GM19035 (cell line): Measurements from ENCODE around the gene PEX13.
"Not testable (repeated sequence)": the region's sequence is repeated elsewhere in the genome, so short reads cannot be mapped to it uniquely, and the experiment has no call there.

Experiments
- ATAC-seq: cut with Tn5 transposase; IDR thresholded peaks from one replicate; pipeline ENCODE4 v1.9.1; 2021; ENCODE audit not compliant: unreplicated experiment

Gene PEX13, protein sequence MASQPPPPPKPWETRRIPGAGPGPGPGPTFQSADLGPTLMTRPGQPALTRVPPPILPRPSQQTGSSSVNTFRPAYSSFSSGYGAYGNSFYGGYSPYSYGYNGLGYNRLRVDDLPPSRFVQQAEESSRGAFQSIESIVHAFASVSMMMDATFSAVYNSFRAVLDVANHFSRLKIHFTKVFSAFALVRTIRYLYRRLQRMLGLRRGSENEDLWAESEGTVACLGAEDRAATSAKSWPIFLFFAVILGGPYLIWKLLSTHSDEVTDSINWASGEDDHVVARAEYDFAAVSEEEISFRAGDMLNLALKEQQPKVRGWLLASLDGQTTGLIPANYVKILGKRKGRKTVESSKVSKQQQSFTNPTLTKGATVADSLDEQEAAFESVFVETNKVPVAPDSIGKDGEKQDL

DNA sequence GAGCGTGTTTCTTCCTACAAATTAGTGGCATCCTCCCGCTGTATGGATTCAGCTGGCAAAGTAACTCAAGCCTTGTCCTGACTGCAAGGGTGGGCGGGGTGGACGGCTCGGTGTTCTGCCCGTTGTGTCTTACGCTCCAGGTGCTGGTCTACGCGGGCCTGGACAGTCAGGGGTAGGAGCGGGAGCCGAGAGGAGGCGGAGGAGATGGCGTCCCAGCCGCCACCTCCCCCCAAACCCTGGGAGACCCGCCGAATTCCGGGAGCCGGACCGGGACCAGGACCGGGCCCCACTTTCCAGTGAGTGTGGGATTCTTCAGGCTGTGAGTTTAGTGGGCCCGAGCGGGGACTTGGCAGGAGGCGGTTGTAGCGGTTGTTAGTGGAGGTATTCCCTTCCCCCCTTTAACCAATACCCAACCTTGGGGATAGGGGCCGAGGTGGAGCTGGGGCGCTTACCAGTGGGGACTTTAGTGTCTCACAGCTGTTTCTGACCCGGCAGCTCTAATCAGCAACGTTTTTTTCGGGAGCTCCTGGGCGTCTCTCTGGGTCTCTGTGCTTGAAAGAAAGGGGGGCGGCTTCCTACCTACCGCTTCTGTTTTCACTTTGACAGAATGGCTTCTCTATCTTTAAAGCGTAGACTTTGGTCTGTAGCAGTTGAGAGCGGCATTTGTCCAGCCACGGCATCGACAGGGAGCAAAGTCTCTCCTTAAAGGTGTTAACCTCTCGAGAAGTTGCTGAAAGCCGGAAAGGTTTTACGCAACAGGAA lies at the start of gene PEX13, which contains the start of gene PUS10:
Gene PEX13, plus strand, starts transcription at position 165 of the 762 bp plus-strand sequence. Its CDS starts 40 bp downstream, at position 205.
Gene PUS10, minus strand, starts transcription at position 700 of the 762 bp plus-strand sequence. CDS start 6,365 bp downstream, outside the sequence.
- peak; percentile 85 for ATAC-seq

DNA sequence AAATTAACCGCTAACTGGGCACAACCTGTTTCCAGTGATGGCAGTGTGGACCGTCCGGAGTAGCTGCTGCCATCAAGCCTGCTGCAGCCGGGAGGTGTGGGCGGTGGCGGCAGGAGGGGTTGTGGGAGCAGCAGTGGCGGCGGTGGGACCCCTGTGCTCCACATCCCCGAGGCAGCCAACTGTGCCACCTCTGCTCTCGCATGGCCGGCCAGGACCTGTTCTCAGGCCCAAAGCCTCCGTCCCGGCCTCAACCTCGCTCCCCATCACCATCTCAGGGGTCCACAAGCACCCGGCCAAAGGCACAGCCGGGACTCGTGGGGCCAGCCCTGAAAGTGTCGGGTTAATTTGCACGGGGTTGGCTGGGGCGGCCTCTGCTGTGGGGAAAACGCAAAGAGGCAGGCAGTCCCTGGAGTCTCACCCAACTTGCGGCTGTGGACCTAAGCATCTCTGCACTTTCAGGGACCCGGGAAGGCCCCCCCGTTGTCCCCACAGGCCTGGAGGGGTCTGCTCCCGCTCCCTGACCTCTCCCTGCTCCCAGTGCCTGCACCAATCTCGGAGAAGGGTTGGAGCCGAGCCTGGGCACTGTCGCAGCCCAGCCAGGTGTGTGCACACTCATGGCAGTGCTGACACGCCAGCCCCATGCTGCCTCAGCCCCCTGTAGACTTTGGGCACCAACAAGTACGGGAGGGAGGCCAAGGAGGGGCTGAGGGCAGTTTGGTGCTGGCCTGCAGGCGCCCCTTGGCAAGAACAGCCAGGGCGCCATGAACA lies 44.4 kb upstream of the PEX13 start:
- no peak for ATAC-seq

DNA sequence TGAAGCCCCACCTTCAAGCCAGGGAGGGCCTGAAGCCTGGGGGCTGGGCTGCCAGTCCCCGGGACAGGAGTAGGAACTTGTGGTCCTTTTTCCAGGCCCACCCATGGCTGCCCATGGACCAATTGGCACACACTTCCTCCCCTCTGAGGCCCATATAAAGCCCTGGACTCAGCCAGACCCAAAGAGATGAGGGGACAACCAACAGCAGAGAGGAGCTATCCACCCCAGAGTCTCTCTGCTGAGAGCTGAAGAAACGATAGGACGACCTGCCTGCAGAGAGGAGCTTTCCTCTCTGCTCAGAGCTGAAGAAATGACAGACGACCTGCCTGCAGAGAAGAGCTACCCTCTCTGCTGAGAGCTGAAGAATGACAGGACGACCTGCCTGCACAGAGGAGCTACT lies 43.8 kb upstream of the PEX13 start:
- no peak for ATAC-seq

DNA sequence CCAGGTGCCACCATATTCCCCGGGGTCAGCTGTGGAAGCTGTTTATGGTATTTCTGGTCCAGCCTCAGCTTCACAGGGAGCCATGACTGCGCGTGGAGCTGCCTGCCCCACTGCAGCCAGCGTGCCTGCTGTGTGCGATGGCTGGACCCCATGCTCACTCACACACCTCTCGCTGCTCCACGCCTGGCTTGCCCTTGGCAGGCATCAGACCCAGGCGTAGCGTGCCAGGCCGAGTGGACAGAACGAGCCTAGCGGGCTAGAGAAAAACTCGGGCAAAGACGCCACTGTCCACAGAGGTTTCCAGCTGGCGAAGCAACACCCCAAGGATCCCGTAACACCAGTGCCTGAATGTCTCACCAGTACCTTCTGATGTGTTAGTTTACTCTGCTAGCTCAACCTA lies 42.9 kb upstream of the PEX13 start:
- ATAC-seq: no peak

DNA sequence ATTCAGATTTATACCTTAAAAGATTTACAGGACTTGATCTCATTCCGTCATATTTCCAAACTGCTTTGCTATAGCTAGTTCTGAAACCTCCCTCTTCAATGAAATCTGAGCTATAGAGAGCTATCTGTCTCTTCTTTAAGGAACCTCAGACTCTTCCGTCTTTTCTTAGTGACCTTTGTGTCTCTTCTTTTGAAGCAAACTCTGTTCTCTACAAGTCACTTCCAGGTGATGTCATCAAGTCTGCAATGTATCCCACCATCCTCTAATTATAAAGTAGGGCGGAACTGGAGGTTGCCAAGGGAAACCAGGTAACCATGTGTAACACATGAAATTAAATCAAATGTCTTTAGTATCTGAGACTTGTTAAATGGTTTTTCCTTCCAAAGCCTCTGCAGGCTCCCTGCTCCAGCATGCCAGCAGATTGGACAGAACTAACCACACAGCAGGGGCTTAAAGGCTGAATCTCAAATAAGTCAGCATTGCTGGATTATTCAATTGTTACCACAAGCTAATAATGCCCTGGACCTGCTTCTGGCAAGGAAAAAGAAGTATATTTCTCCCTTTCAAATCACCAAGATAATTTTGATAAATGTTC lies 41.2 kb upstream of the PEX13 start:
- no peak for ATAC-seq

DNA sequence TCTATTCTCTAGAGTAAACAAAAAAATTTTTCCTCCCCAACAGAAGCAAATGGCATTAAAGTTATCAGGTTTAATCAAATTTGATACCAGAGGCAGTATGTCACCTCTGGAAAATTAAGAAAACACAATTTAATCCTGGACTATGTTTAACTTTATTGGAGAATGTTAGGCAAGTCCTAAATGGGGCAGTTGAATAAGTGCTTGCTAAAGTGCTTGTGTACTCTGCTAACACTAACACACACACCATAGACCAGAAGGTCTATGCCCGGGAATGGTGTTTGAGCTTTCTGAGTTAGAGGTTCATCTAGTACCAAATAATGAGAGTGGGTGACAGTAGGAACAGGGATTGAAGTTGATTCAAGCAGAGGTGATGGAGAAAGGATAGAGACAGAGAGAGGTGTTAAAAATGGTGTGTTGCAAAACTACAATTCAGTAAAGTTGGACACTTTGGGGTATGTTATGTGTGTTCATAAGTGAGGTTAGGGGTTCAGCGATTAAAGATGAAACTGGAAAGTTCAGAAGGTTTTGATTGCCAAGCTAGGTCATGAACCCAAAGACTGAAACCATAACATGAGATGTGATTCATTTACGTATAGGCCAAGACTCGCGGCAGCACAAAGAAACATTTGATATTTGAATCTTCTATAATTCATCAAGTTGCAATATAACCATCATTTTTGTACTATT lies 40.5 kb upstream of the PEX13 start:
- peak; percentile 35 for ATAC-seq

DNA sequence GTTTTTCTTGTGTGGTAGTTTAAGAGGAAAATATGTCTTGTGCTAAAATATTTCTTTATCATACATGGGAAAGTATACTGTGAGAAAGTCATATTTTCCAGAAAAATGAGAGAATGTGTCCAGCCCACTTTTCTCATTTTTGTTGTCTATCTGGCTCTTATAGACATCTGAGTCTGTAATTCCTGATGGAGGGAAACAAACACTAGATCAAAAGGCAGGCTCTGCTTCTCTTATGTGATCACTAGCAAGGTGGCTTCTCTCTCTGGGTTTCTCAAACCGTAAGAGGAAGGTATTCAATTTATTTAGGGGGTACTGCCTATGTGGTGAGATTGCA lies 40.0 kb upstream of the PEX13 start:
- ATAC-seq: no peak

DNA sequence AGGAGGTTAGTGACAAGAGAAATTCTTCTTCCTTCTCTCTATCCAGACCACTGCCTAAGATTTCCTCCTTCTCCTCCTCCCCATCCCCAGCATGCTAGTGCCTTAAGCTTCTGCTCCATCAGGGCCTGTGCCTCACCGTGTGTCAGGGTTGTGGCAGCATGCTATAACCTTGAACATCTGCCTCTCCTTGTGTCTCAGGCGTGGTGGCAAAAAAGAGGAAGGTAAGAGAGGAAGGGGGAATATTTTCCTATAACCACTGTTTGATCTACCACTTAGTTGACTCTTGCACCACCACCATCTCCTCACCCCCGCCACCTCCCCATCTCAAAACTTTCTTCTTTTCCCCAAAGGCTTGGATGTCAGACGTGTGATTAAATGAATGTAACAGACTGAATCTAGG lies 38.3 kb upstream of the PEX13 start:
- ATAC-seq: no peak

DNA sequence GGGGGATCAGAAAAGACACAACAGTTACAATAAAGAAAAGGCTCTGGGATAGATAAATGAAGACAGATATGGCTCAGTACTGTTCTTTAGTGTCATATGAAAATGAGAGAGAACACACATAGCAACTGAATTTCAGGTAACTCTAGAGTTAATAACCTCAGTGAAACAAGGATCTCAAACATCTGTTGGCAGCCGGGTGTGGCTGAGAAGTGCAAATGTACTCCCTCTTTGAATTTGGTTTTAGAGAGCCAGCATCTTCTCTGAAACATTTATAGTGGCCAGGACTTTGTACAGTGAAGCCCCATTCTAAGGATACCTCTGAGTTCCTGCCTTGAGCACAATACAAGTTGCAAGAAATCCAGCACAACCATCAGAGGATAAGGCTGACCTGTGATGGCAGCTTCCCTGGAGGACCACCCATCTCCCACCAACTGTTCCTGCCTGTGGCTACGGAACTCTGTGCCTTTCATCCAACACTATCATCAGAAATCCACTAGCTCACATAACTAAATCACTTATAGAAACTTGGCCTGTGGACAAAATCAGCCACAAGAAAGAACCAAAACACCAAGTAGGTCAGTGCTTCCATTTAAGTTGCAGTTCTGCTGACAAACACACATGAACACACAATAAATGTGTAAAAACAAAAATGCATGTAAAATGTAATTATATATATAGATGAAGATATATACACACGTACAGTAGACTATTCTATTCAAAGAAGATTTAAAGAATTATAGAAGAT lies 37.3 kb upstream of the PEX13 start:
- ATAC-seq: no peak

DNA sequence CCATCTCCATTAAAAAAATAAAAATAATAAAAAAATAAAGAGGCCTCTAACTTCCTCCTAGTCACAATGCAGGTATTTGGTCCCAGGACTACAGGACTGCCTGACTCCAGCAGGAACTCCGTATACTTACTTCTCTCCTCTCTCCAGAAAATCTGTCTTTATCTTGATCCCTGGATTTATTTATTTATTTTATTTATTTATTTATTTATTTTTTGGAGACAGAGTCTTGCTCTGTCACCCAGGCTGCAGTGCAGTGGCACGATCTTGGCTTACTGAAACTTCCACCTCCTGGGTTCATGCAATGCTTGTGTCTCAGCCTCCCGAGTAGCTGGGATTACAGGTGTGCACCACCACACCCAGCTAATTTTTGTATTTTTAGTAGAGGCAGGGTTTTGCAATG lies 35.5 kb upstream of the PEX13 start:
- not testable (repeated sequence) for ATAC-seq

DNA sequence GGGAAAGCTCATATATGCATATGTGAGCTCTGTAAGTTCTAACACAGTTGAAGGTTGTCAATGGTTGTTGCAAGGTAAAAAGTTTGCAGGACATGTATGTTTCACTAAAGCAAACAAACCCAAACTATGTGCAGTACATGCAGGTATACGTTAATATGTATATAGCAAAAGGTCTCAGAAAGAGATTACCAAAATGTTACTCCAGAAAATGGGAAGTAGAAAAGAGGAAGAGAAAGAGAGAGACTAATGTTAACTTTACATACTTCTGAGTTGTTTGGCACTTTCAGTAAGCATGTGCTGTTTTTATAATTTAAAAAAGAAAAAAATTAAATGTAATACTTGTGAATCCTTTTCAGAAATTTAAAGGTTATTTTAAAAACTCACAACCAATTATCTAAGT lies 32.8 kb upstream of the PEX13 start:
- ATAC-seq: no peak

DNA sequence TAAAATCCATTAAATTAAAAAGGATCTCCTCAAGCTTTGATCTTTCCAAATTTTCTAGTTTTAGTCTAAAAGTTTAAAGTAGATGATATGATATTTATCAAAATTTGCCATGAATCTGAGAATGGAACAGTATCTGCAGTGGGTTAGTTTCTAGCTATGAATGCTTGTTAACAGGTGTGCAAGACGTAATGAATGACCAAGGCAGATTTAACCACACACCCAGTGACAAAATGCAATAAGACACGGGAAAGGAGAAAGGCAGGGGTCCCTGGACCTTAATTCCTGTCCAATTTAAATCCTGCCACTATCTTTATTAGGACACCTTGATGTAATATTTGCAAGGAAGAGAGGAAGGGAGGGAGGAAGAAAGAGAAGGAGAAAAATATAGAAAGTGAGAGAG lies 30.5 kb upstream of the PEX13 start:
- ATAC-seq: no peak

DNA sequence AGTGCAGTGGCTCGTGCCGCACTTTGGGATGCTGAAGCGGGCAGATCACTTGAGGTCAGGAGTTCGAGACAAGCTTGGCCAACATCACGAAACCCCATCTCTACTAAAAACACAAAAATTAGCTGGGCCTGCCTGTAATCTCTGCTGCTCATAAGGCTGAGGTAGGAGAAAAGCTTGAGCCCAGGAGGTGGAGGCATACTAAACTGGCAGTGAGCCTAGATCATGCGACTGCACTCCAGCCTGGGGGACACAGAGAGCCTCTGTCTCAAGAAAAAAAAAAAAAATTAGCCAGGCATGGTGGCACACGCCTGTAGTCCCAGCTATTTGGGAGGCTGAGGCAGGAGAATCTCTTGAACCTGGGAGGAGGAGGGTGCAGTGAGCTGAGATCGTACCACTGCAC lies 29.9 kb upstream of the PEX13 start:
- not testable (repeated sequence) for ATAC-seq

DNA sequence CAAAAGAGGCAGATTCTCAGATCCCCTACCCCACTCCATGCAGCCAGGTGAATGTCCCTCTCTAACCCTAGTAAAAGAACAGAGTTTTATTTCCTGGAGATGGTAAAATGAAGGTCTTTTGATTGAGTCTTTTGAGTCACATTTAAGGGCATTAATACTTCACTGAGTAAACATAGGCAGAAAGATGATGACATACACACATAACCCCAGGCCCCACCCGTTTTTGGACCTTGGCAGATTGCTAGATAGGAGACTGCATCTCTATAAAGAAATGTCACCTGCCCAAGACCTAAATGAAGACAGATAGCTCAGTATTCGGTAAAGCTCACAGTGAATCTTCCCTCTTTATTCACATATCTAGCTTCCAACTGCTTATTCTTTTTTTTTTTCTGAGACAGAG lies 28.3 kb upstream of the PEX13 start:
- no peak for ATAC-seq

DNA sequence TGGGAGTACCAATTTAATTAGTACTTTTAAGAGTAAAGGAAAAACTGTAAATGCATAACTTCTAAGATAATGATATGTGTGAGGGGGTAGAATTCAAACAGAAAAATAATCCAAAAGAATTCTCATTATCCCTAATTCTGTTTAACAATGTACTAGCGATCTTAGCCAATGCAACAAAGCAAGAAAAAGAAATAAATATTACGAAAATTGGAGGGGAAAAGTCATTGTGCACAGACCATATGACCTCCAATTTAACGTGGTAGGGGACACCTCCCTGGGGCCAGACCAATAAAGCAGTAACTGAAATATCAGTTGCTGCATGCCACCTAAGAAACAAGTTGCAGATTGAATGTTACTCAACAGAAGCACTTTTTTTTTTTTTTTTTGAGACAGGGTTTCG lies 25.9 kb upstream of the PEX13 start:
- ATAC-seq: no peak

DNA sequence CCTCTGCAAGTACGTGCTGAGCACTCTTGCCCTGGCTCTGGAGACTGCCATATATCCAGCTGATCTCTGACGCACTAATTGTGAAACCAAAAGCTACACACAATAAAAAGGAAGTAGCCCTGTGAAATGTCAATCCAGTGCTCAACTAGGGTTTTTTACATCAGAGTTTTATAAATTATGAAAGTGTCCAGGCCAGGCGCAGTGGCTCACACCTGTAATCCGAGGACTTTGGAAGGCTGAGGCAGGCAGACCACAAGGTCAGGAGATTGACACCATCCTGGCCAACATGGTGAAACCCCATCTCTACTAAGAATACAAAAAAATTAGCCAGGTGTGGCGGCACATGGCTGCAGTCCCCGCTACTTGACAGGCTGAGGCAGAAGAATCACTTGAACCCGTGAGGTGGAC lies 24.5 kb upstream of the PEX13 start:
- ATAC-seq: peak; percentile 99

DNA sequence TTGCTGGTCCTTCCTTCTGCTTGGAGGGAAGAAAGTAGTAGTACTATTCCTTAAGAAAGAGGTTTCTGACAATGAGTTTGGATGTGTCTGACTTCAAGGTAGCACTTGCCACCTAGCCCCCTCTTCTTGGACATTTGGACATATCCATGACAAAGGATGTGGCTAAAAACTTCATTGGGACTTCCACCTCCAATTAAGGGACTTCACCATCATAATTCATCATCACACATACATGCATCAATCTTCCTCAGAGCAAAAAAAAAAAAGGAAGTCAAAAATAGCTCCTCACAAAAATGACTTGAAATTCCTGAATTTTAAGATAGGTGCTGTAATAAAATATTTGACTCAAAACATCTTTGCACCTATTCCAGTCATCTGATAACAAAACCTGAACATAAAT lies 23.4 kb upstream of the PEX13 start:
- ATAC-seq: no peak

DNA sequence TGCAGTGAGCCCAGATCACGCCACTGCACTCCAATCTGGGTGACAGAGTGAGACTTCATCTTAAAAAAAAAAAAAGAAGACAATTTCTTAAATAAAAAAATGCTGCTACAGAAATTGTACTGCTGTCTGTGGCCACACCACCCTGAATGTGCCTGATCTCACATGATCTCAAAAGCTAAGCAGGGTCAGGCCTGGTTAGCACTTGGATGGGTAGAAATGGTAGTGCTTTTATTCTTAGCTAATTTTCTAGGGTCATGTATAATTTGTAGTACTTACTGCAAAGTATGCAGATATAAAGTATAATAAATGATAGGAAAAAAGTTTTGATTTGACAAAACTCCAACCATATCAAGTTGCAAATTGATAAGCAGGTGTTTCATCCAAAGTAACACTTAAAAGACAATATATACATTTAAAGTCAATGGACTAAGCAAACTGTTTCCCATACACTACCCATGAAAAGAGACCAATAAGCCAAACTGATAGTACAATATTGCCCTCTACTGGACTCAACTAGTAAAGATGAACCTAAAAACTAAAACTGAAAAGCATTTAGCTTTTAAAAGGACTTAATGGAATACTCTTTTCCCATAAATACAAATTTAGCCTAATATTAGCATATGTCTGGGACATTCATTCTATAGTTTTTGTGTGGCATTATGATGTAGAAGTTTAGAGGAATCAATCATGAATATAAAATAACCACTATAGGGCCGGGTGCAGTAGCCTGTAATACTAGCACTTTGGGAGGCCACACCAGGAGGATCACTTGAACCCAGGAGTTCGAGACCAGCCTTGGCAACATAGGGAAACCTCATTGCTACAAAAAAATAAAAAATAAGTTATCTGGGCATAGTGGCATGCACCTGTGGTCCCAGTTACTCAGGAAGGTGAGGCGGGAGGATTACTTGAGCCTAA lies 18.6 kb upstream of the PEX13 start:
- ATAC-seq: no peak

DNA sequence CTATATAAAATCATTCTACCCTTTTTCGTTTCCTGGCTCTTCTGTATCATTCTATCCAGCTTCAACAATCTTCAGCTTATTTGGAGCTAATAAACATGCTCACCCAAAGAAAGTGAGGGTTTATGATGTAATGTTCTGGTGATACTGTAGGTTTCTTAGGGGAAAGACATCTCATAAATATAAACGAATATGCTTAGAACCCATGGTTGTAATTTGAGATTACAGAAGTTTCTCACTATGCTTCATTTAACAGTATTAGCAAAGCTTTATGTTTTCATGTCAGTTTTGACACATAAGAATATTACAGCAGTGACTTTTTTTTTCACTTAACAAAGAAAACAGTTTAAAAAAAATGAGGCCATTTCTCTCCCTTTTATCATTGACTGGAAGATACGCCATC lies 11.8 kb upstream of the PEX13 start:
- no peak for ATAC-seq
